Hepatocyte (in vitro differentiated cells): ENCODE results near the gene STRN.

Experiments
- CTCF ChIP-seq: fragments of 200-600 bp; sonication (generic); IDR thresholded peaks from 2 replicates; pipeline ENCODE4 v1.5.1; 2016; ENCODE audit warnings: antibody characterized with exemption, mild to moderate bottlenecking; ENCODE audit not compliant: poor library complexity
- EZH2phosphoT487 ChIP-seq: fragments of 200-600 bp; sonication (generic); IDR thresholded peaks from one replicate; pipeline ENCODE4 v1.6.1; 2018; ENCODE audit warnings: antibody characterized with exemption, mild to moderate bottlenecking, low read depth, moderate library complexity; ENCODE audit not compliant: unreplicated experiment, severe bottlenecking

- TF ChIP-seq CTCF (no peak), EZH2phosphoT487 (no peak)
Measured at GRCh38 chr2:36812196-36812595, 154.1 kb downstream of the STRN start.
